Left lung (tissue), 10 donors: ENCODE results near the gene DNAJC13. TPM values are rescaled to one million over a fixed set of nuclear protein-coding genes. Genes with fewer than 3 reads are reported as not detected.
A peak's percentile ranks its signal among the peaks of the same experiment; 100 is the strongest.

Experiments
- ATAC-seq: fragments of 200-7000 bp; cut with Tn5 transposase; one replicate; pipeline ENCODE4 v1.9.1; 2020; ENCODE audit warnings: moderate library complexity
- DNase-seq, 4 donors: peaks; one replicate each; pipeline ENCODE4 v3.0.0-alpha.2; 2013 to 2020
- H3K27ac ChIP-seq, 2 donors: fragments of 200-600 bp; sonication (generic) in 1 of 2; one replicate each; pipeline versions ENCODE4 v1.5.0 to v1.8.0; 2020 to 2021
- H3K27me3 ChIP-seq, 2 donors: fragments of 200-600 bp; sonication (generic) in 1 of 2; one replicate each; pipeline versions ENCODE4 v1.5.0 to v1.8.0; 2020 to 2021
- H3K36me3 ChIP-seq, 2 donors: fragments of 200-600 bp; sonication (generic) in 1 of 2; one replicate each; pipeline versions ENCODE4 v1.5.0 to v1.8.0; 2020 to 2021
- H3K4me1 ChIP-seq, 2 donors: fragments of 200-600 bp; one replicate each; pipeline ENCODE4 v1.8.0; 2021
- H3K4me3 ChIP-seq, 2 donors: fragments of 200-600 bp; sonication (generic) in 1 of 2; one replicate each; pipeline versions ENCODE4 v1.5.0 to v1.8.0; 2020 to 2021; ENCODE audit warnings: mild to moderate bottlenecking in 1 of 2
- H3K9me3 ChIP-seq, 2 donors: fragments of 200-600 bp; sonication (generic) in 1 of 2; one replicate each; pipeline versions ENCODE4 v1.5.0 to v1.8.0; 2020 to 2021
- CTCF ChIP-seq, 2 donors: fragments of 200-600 bp; sonication (generic) in 1 of 2; IDR thresholded peaks; one replicate each; pipeline versions ENCODE4 v1.5.0 to v1.8.0; 2021; ENCODE audit warnings: antibody characterized with exemption in 2 of 2
- intact Hi-C, 2 donors: fragments of 100-400 bp; cut with DNase I; formaldehyde crosslinking; loops; one replicate each; pipeline versions ENCODE4 v1.11.2 to v1.14.2; 2022
- polyA plus RNA-seq, 6 donors: library from polyadenylated mRNA; unstranded; fragments of 120-200 nt; gene quantifications; one replicate each; pipeline ENCODE4 v1.2.1, GENCODE V29; 2013; ENCODE audit not compliant: insufficient read length in 6 of 6
- total RNA-seq, 2 donors: library from RNA; stranded (reverse); fragmentation: NEBNext Ultra II Directional; extraction: Animal tissue kit (Norgen Biotek cat#: 25700); gene quantifications; one replicate each; pipeline ENCODE4 v1.2.1, GENCODE V29; 2021
- donor health status: DM: no; HTN: yes; CAD: no.
- donor health status: DM: no; HTN: no; CAD: no.

DNAJC13 gene
- total and polyA plus RNA-seq, 8 donors: 41.2 to 64.0 (median 55.1) TPM

- ATAC-seq (peak; percentile 93), DNase-seq (peak in 1 of 4 donors; percentile 63)
These were observed 18.0 kb upstream of the DNAJC13 start for GRCh38 chr3:132399054-132399929.

GRCh38 chr3:132401255-132401654, 16.0 kb upstream of the DNAJC13 start:
- intact Hi-C loops: loop anchor here in 1 of 2 donors (10.0 kb wide), 1 partner anchor 46 kb away; no protein-coding TSS in a partner anchor
- TF ChIP-seq CTCF (IDR thresholded peaks at IDR 0.05): no peak
- no peak for ATAC-seq

More at GRCh38 chr3:132399054-132399929, 18.0 kb upstream of the DNAJC13 start:
- H3K27ac ChIP-seq: no peak overlapping the region
- intact Hi-C loops: no loop called here
- H3K4me1 ChIP-seq: no peaks in the 10 kb centered on the region
- no peak overlapping the region for H3K4me3 ChIP-seq
- peak; percentile 70 to 85 for TF ChIP-seq CTCF (IDR thresholded peaks at IDR 0.05)
- H3K36me3 ChIP-seq: no peaks in the 10 kb centered on the region
- H3K9me3 ChIP-seq: peaks cover 0 to 5% of the 10 kb centered on the region in 2 donors
- H3K27me3 ChIP-seq: no peaks in the 10 kb centered on the region

GRCh38 chr3:132404276-132404675, 13.0 kb upstream of the DNAJC13 start:
- DNase-seq: peak in 1 of 4 donors; percentile 48
- no peak for ATAC-seq
- intact Hi-C loops: loop anchor here in 1 of 2 donors (10.0 kb wide), 1 partner anchor 49 kb away; no protein-coding TSS in a partner anchor
- no peak overlapping the region for H3K4me3 ChIP-seq
- H3K9me3 ChIP-seq: no peaks in the 10 kb centered on the region
- no peaks in the 10 kb centered on the region for H3K27me3 ChIP-seq
- H3K4me1 ChIP-seq: peaks cover 7 to 19% of the 10 kb centered on the region in 2 donors
- H3K36me3 ChIP-seq: no peaks in the 10 kb centered on the region
- TF ChIP-seq CTCF (IDR thresholded peaks at IDR 0.05): no peak
- no peak overlapping the region for H3K27ac ChIP-seq

More at GRCh38 chr3:132401255-132401654, 16.0 kb upstream of the DNAJC13 start:
- no peak overlapping the region for H3K27ac ChIP-seq
- no peaks in the 10 kb centered on the region for H3K27me3 ChIP-seq
- H3K9me3 ChIP-seq: peaks cover 0 to 3% of the 10 kb centered on the region in 2 donors
- no peak for DNase-seq
- peaks cover 7 to 11% of the 10 kb centered on the region in 2 donors for H3K4me1 ChIP-seq
- H3K36me3 ChIP-seq: no peaks in the 10 kb centered on the region
- no peak overlapping the region for H3K4me3 ChIP-seq

GRCh38 chr3:132405188-132405587, 12.1 kb upstream of the DNAJC13 start:
- Histone ChIP-seq H3K36me3 (no peaks in the 10 kb centered on the region), H3K27ac (peak overlapping the region; percentile 9 to 47), H3K27me3 (no peaks in the 10 kb centered on the region), H3K4me3 (no peak overlapping the region), H3K4me1 (peaks cover 7 to 19% of the 10 kb centered on the region in 2 donors), H3K9me3 (no peaks in the 10 kb centered on the region)
- intact Hi-C loops: loop anchor here in 1 of 2 donors (10.0 kb wide), 1 partner anchor 50 kb away; no protein-coding TSS in a partner anchor
- no peak for TF ChIP-seq CTCF (IDR thresholded peaks at IDR 0.05)
- peak in 1 of 4 donors; percentile 44 for DNase-seq
- ATAC-seq: peak; percentile 80
